ENCODE measurements around the gene INPP4A.

The INPP4A gene

GRCh38 chr2:98460573-98461497 lies 16.2 kb downstream of the INPP4A start:
- no peak for TF ChIP-seq Cebpa-rat (IDR thresholded peaks at IDR 0.05)
- no peak overlapping the region for H3K9ac ChIP-seq

GRCh38 chr2:98461498-98462049 lies 16.9 kb downstream of the INPP4A start:
- Histone ChIP-seq H3K9ac (no peak overlapping the region), H3K36me3 (no peaks in the 10 kb centered on the region), H3K4me3 (no peak overlapping the region), H4K20me1 (peaks cover 69% of the 10 kb centered on the region), H3K4me2 (peak overlapping the region; percentile 48; the same call in 1 of the 2 replicates), H3K27ac (no peak overlapping the region), H3K27me3 (no peaks in the 10 kb centered on the region), H3K4me1 (peaks cover 72% of the 10 kb centered on the region), H3K9me3 (no peaks in the 10 kb centered on the region)
- no peak for TF ChIP-seq Cebpa-rat (IDR thresholded peaks at IDR 0.05)

More at GRCh38 chr2:98460573-98461497, 16.2 kb downstream of the INPP4A start:
- Histone ChIP-seq H3K4me3 (no peak overlapping the region), H3K27me3 (no peaks in the 10 kb centered on the region), H3K4me1 (peaks cover 70% of the 10 kb centered on the region), H3K4me2 (peak overlapping the region; percentile 48), H3K36me3 (peaks cover 4% of the 10 kb centered on the region; the same call in 1 of the 2 replicates), H4K20me1 (peaks cover 69% of the 10 kb centered on the region), H3K27ac (no peak overlapping the region), H3K9me3 (no peaks in the 10 kb centered on the region)

- Histone ChIP-seq H3K27me3 (no peaks in the 10 kb centered on the region), H3K9me3 (no peaks in the 10 kb centered on the region), H3K4me2 (peak overlapping the region; percentile 93), H3K4me3 (no peak overlapping the region), H3K9ac (no peak overlapping the region), H3K36me3 (no peaks in the 10 kb centered on the region), H3K27ac (no peak overlapping the region), H4K20me1 (peaks cover 54% of the 10 kb centered on the region), H3K4me1 (peaks cover 82% of the 10 kb centered on the region)
- no peak for TF ChIP-seq Cebpa-rat (IDR thresholded peaks at IDR 0.05)
Observed at GRCh38 chr2:98463081-98463481, 18.4 kb downstream of the INPP4A start.

- Histone ChIP-seq H3K36me3 (no peaks in the 10 kb centered on the region), H3K27ac (peak overlapping the region; percentile 82), H3K27me3 (no peaks in the 10 kb centered on the region), H3K9me3 (no peaks in the 10 kb centered on the region), H3K4me3 (no peak overlapping the region), H4K20me1 (peaks cover 50% of the 10 kb centered on the region), H3K9ac (0 out of 2 replicates have a peak overlapping the region, but pooled peaks have one; percentile 9), H3K4me1 (peaks cover 82% of the 10 kb centered on the region), H3K4me2 (peak overlapping the region; percentile 93)
- no peak for TF ChIP-seq Cebpa-rat (IDR thresholded peaks at IDR 0.05)
Observed at GRCh38 chr2:98463551-98463971, 18.9 kb downstream of the INPP4A start.

- Histone ChIP-seq H4K20me1 (peaks cover 44% of the 10 kb centered on the region), H3K4me2 (peak overlapping the region; percentile 93), H3K9ac (peak overlapping the region; percentile 40; the same call in 1 of the 2 replicates), H3K4me3 (no peak overlapping the region), H3K27me3 (no peaks in the 10 kb centered on the region), H3K27ac (peak overlapping the region; percentile 82), H3K36me3 (no peaks in the 10 kb centered on the region), H3K9me3 (no peaks in the 10 kb centered on the region), H3K4me1 (peaks cover 79% of the 10 kb centered on the region)
- TF ChIP-seq Cebpa-rat (IDR thresholded peaks at IDR 0.05): no peak
Observed at GRCh38 chr2:98463988-98464771, 19.5 kb downstream of the INPP4A start.

GRCh38 chr2:98464772-98465310 lies 20.2 kb downstream of the INPP4A start:
- Histone ChIP-seq H3K9ac (peak overlapping the region; percentile 65), H4K20me1 (peaks cover 37% of the 10 kb centered on the region), H3K36me3 (0 out of 2 replicates have a peak, but pooled peaks cover 1% of the 10 kb centered on the region), H3K4me1 (peaks cover 72% of the 10 kb centered on the region), H3K9me3 (no peaks in the 10 kb centered on the region), H3K4me2 (peak overlapping the region; percentile 93), H3K27me3 (no peaks in the 10 kb centered on the region), H3K4me3 (peak overlapping the region; percentile 45), H3K27ac (peak overlapping the region; percentile 82)
- no peak for TF ChIP-seq Cebpa-rat (IDR thresholded peaks at IDR 0.05)

GRCh38 chr2:98465456-98466226 lies 21.0 kb downstream of the INPP4A start:
- Histone ChIP-seq H4K20me1 (peaks cover 37% of the 10 kb centered on the region), H3K9me3 (0 out of 2 replicates have a peak, but pooled peaks cover 4% of the 10 kb centered on the region), H3K4me2 (peak overlapping the region; percentile 93), H3K27me3 (no peaks in the 10 kb centered on the region), H3K4me1 (peaks cover 64% of the 10 kb centered on the region), H3K9ac (peak overlapping the region; percentile 65), H3K4me3 (peak overlapping the region; percentile 45), H3K27ac (peak overlapping the region; percentile 82), H3K36me3 (0 out of 2 replicates have a peak, but pooled peaks cover 7% of the 10 kb centered on the region)
- no peak for TF ChIP-seq Cebpa-rat (IDR thresholded peaks at IDR 0.05)

- peak overlapping the region; percentile 82 for H3K27ac ChIP-seq
- 0 out of 2 replicates have a peak, but pooled peaks cover 4% of the 10 kb centered on the region for H3K9me3 ChIP-seq
- H4K20me1 ChIP-seq: peaks cover 36% of the 10 kb centered on the region
- H3K4me3 ChIP-seq: no peak overlapping the region
- no peak overlapping the region for H3K9ac ChIP-seq
- 0 out of 2 replicates have a peak, but pooled peaks cover 7% of the 10 kb centered on the region for H3K36me3 ChIP-seq
- H3K4me1 ChIP-seq: peaks cover 61% of the 10 kb centered on the region
- no peaks in the 10 kb centered on the region for H3K27me3 ChIP-seq
- H3K4me2 ChIP-seq: peak overlapping the region; percentile 93
- TF ChIP-seq Cebpa-rat (IDR thresholded peaks at IDR 0.05): no peak
Observed at GRCh38 chr2:98467082-98467536, 22.5 kb downstream of the INPP4A start.
